Large intestine (tissue), 3 donors: ENCODE data around the gene RASGRF2. TPM values are rescaled to one million over a fixed set of nuclear protein-coding genes. Genes with fewer than 3 reads are reported as not detected.

ENCODE experiments used
- DNase-seq, 2 donors: peaks; one replicate each; pipeline versions ENCODE4 v3.0.0 to v3.0.0-alpha.2; 2013
- H3K27ac ChIP-seq: one replicate; pipeline ENCODE4 v1.5.1; 2013; ENCODE audit warnings: low read length
- H3K27me3 ChIP-seq: 2 replicates; pipeline ENCODE4 v1.6.1; 2013; ENCODE audit warnings: low read length; ENCODE audit not compliant: control insufficient read depth, insufficient read depth
- H3K36me3 ChIP-seq: 2 replicates; pipeline ENCODE4 v1.6.1; 2013; ENCODE audit warnings: low read length; ENCODE audit not compliant: control insufficient read depth, insufficient read depth
- H3K4me1 ChIP-seq: one replicate; pipeline ENCODE4 v1.6.1; 2013; ENCODE audit warnings: low read length; ENCODE audit not compliant: control insufficient read depth, insufficient read depth
- H3K4me3 ChIP-seq: one replicate; pipeline ENCODE4 v1.5.1; 2013; ENCODE audit warnings: low read length
- H3K9me3 ChIP-seq: one replicate; pipeline ENCODE4 v1.6.1; 2013; ENCODE audit warnings: mild to moderate bottlenecking, low read depth, low read length, moderate library complexity; ENCODE audit not compliant: control insufficient read depth
- WGBS: methylation state at CpG from one replicate; pipeline ENCODE4 v1.1.5; 2013; ENCODE audit warnings: low lambda C conversion rate; ENCODE audit not compliant: insufficient coverage; 5-methylcytosine and 5-hydroxymethylcytosine counted together
- polyA plus RNA-seq: library from polyadenylated mRNA; unstranded; fragments of 120-200 nt; gene quantifications from one replicate; pipeline ENCODE4 v1.2.1, GENCODE V29; 2013

Gene RASGRF2
- polyA plus RNA-seq, 1 donor, result 3.1 TPM

GRCh38 chr5:81067406-81067805, 107.2 kb downstream of the RASGRF2 start:
- no CpG with 5 or more reads among the region's 1 CpG for WGBS
- Histone ChIP-seq H3K27me3 (no peaks in the 10 kb centered on the region), H3K9me3 (no peaks in the 10 kb centered on the region), H3K4me3 (no peak overlapping the region), H3K4me1 (no peaks in the 10 kb centered on the region), H3K27ac (no peak overlapping the region), H3K36me3 (no peaks in the 10 kb centered on the region)
- no peak for DNase-seq

GRCh38 chr5:81068063-81068462, 107.9 kb downstream of the RASGRF2 start:
- no peaks in the 10 kb centered on the region for H3K9me3 ChIP-seq
- H3K4me1 ChIP-seq, result no peaks in the 10 kb centered on the region
- H3K27ac ChIP-seq, result no peak overlapping the region
- no peak for DNase-seq
- no peaks in the 10 kb centered on the region for H3K27me3 ChIP-seq
- no peak overlapping the region for H3K4me3 ChIP-seq
- no peaks in the 10 kb centered on the region for H3K36me3 ChIP-seq
- no CpG with 5 or more reads among the region's 6 CpGs for WGBS

DNA sequence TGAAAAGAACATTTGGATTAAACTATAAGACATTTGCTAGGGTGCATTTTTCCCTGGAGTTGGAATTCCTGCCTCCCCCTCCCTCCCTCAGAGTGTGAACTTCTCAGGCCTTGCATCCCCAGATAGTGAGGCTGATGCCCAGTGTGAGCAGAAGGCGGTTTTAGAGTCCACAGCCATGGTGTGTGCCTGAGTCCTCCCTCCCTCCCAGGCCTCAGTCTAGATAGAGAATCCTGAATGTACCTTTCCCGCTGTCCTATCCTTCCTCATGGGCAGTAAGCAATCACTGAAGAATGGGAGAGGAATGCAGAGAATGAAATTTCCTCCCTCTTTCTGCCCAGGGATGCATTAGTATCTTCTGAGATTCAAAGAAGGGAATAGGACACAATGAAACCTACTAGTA, 108.5 kb downstream of the RASGRF2 start:
- no peaks in the 10 kb centered on the region for H3K9me3 ChIP-seq
- H3K27me3 ChIP-seq, result no peaks in the 10 kb centered on the region
- no CpG with 5 or more reads among the region's 2 CpGs for WGBS
- H3K4me1 ChIP-seq, result no peaks in the 10 kb centered on the region
- no peak for DNase-seq
- H3K4me3 ChIP-seq, result no peak overlapping the region
- H3K27ac ChIP-seq, result no peak overlapping the region
- H3K36me3 ChIP-seq, result no peaks in the 10 kb centered on the region

GRCh38 chr5:81069990-81070389, 109.8 kb downstream of the RASGRF2 start:
- Histone ChIP-seq H3K4me1 (no peaks in the 10 kb centered on the region), H3K9me3 (no peaks in the 10 kb centered on the region), H3K27me3 (no peaks in the 10 kb centered on the region), H3K27ac (no peak overlapping the region), H3K36me3 (no peaks in the 10 kb centered on the region), H3K4me3 (no peak overlapping the region)
- DNase-seq, result no peak
- no CpG with 5 or more reads among the region's 4 CpGs for WGBS

GRCh38 chr5:81070571-81071255, 110.5 kb downstream of the RASGRF2 start:
- no peaks in the 10 kb centered on the region for H3K27me3 ChIP-seq
- H3K9me3 ChIP-seq, result no peaks in the 10 kb centered on the region
- H3K4me1 ChIP-seq, result no peaks in the 10 kb centered on the region
- H3K4me3 ChIP-seq, result no peak overlapping the region
- WGBS, result 100% methylated on average over 3 of the region's 6 CpGs
- no peaks in the 10 kb centered on the region for H3K36me3 ChIP-seq
- DNase-seq, result no peak
- H3K27ac ChIP-seq, result no peak overlapping the region

DNA sequence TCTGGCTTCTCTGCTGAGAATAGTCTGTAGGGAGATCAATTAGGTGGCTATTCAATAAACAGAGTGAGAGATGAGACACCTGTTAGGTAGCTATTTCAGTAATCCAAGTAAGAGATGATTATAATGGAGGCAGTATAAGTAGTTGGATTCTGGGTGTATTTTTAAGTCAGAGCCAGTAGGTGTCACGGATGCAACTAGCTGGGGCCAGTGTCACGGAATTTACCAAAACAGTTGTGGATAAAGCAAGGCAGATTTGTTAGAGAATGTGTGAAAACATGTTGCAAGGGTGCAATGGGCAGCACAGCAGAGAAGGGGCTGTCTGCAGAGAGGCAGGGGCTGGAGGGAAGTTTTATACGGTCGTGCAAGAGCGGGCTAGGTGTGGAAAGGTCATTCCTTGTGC, 114.9 kb downstream of the RASGRF2 start:
- no peaks in the 10 kb centered on the region for H3K36me3 ChIP-seq
- WGBS, result no CpG with 5 or more reads among the region's 5 CpGs
- no peak overlapping the region for H3K4me3 ChIP-seq
- no peak overlapping the region for H3K27ac ChIP-seq
- no peaks in the 10 kb centered on the region for H3K27me3 ChIP-seq
- DNase-seq, result no peak
- H3K9me3 ChIP-seq, result no peaks in the 10 kb centered on the region
- H3K4me1 ChIP-seq, result no peaks in the 10 kb centered on the region

DNA sequence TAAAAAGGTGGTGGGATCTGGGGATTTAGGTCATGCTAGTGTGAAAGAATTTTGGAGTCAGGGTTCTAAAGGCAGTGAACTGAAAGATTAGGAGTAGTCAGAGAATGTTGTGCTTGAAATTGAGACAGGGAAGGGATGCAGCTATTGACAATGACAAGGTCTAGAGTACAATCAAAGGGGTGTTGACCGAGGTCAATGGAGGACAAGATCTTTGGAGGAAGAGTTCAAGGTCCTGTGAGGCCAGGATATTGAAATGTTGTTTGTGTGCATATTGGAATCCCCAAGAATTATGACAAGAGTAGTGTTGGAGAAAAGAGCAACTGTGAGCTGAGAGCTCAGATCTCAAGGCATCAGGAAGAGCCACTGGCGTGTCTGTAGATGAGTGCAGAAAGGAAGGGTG, 116.9 kb downstream of the RASGRF2 start:
- DNase-seq, result no peak
- H3K9me3 ChIP-seq, result no peaks in the 10 kb centered on the region
- H3K4me1 ChIP-seq, result no peaks in the 10 kb centered on the region
- no peak overlapping the region for H3K4me3 ChIP-seq
- no peaks in the 10 kb centered on the region for H3K27me3 ChIP-seq
- no peak overlapping the region for H3K27ac ChIP-seq
- 88% methylated on average over 2 of the region's 2 CpGs for WGBS
- no peaks in the 10 kb centered on the region for H3K36me3 ChIP-seq

GRCh38 chr5:81078930-81079329, 118.8 kb downstream of the RASGRF2 start:
- peak in 1 of 2 donors; percentile 1 for DNase-seq
- no peaks in the 10 kb centered on the region for H3K36me3 ChIP-seq
- no peaks in the 10 kb centered on the region for H3K9me3 ChIP-seq
- H3K27ac ChIP-seq, result no peak overlapping the region
- no peak overlapping the region for H3K4me3 ChIP-seq
- H3K4me1 ChIP-seq, result no peaks in the 10 kb centered on the region
- no peaks in the 10 kb centered on the region for H3K27me3 ChIP-seq
- WGBS, result no CpG with 5 or more reads among the region's 2 CpGs

DNA sequence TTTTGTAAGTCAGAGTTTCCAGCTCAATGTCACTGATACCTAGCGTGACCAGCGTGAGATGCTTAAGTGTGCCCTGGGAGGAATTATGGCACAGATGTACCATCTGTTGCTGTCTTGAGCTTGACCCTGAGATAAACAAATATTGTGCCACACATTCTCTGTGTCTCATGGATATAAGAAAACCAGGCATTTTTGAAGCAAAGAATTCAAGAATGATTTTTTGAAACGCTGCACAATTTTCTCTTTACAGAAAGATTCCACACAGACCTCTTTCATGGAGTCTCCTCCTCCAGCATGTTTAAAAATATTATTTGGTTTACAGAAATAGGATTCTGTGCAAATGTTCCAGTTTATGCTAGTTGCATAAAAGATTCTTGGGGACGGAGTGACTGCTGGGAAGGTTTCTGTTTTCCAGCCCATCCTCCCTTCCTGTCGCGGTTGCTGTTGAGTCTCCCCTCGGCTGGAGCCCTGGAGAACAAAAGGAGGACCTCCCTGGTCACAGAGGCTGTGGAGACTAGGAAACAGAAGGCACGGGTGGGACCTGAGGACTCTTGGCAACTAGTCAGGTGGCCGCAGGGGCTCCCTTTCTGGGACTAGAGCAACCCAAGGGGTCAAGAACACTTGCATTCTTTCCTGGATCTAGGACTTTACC, 120.8 kb downstream of the RASGRF2 start:
- Histone ChIP-seq H3K9me3 (no peaks in the 10 kb centered on the region), H3K36me3 (no peaks in the 10 kb centered on the region), H3K27ac (no peak overlapping the region), H3K4me3 (no peak overlapping the region), H3K4me1 (no peaks in the 10 kb centered on the region), H3K27me3 (no peaks in the 10 kb centered on the region)
- WGBS, result no CpG with 5 or more reads among the region's 9 CpGs
- DNase-seq, result no peak

- no peaks in the 10 kb centered on the region for H3K4me1 ChIP-seq
- H3K27me3 ChIP-seq, result no peaks in the 10 kb centered on the region
- no peak for DNase-seq
- whole genome bisulfite sequencing, result 100% methylated on average over 1 of the region's 8 CpGs
- no peaks in the 10 kb centered on the region for H3K36me3 ChIP-seq
- no peak overlapping the region for H3K27ac ChIP-seq
- H3K9me3 ChIP-seq, result no peaks in the 10 kb centered on the region
- H3K4me3 ChIP-seq, result no peak overlapping the region
Measured at GRCh38 chr5:81081461-81081835, 121.3 kb downstream of the RASGRF2 start.

GRCh38 chr5:81086881-81087281, 126.7 kb downstream of the RASGRF2 start:
- no CpG with 5 or more reads among the region's 27 CpGs for WGBS
- H3K36me3 ChIP-seq, result peaks cover 5% of the 10 kb centered on the region
- no peak for DNase-seq
- H3K4me1 ChIP-seq, result no peaks in the 10 kb centered on the region
- H3K27me3 ChIP-seq, result no peaks in the 10 kb centered on the region
- H3K27ac ChIP-seq, result no peak overlapping the region
- H3K9me3 ChIP-seq, result peaks cover 5% of the 10 kb centered on the region
- no peak overlapping the region for H3K4me3 ChIP-seq
